OCI-LY7 (cell line): ENCODE data around the gene TTC21A. TPM values are rescaled to one million over a fixed set of nuclear protein-coding genes. Genes with fewer than 3 reads are reported as not detected.

Experiments used
- BruUV-seq: library from RNA; stranded (reverse); fragments of 400-500 nt; replicated peaks from 2 replicates; lab custom pipeline; 2021; lab: Mats Ljungman, UMichigan
- CTCF ChIA-PET: fragments of 300-600 bp; sonication (Branson Sonifier 250); formaldehyde crosslinking; loops from one replicate; lab custom pipeline; 2022; ENCODE audit warnings: antibody characterized with exemption; ENCODE audit not compliant: unreplicated experiment; lab: Charles Lee
- POLR2A ChIA-PET: fragments of 300-600 bp; sonication (Branson Sonifier 250); formaldehyde crosslinking; loops from one replicate; lab custom pipeline; 2022; ENCODE audit warnings: antibody characterized with exemption; lab: Charles Lee
- DNase-seq: peaks from one replicate; pipeline ENCODE4 v3.0.0-alpha.2; 2015; ENCODE audit warnings: low spot score
- H2AFZ ChIP-seq: fragments of 200-600 bp; sonication (generic), shearing (Covaris generic); 2 replicates; pipeline ENCODE4 v1.6.1; 2014; ENCODE audit warnings: mild to moderate bottlenecking, antibody characterized with exemption, low read length, moderate library complexity
- H3K27ac ChIP-seq: fragments of 200-600 bp; sonication (generic); 2 replicates; pipeline ENCODE4 v1.5.1; 2014; ENCODE audit warnings: mixed run types, low read depth, mild to moderate bottlenecking, moderate library complexity, low read length, inconsistent platforms; ENCODE audit not compliant: poor library complexity, severe bottlenecking
- H3K36me3 ChIP-seq: fragments of 200-600 bp; sonication (generic); 2 replicates; pipeline ENCODE4 v1.6.1; 2014; ENCODE audit warnings: mild to moderate bottlenecking, antibody characterized with exemption, low read length, moderate library complexity, mixed read lengths; ENCODE audit not compliant: insufficient read depth
- H3K4me1 ChIP-seq: fragments of 200-600 bp; sonication (generic); 2 replicates; pipeline ENCODE4 v1.5.1; 2014; ENCODE audit warnings: mild to moderate bottlenecking, low read length; ENCODE audit not compliant: insufficient read depth, poor library complexity, severe bottlenecking
- H3K4me2 ChIP-seq: fragments of 200-600 bp; sonication (generic); 2 replicates; pipeline ENCODE4 v1.6.1; 2014; ENCODE audit warnings: mild to moderate bottlenecking, low read length
- H3K4me3 ChIP-seq: fragments of 200-600 bp; sonication (generic); 2 replicates; pipeline ENCODE4 v1.5.1; 2014; ENCODE audit warnings: mild to moderate bottlenecking, low read depth, low read length; ENCODE audit not compliant: poor library complexity, severe bottlenecking
- H3K79me2 ChIP-seq: fragments of 200-600 bp; sonication (generic); 2 replicates; pipeline ENCODE4 v1.6.1; 2016; ENCODE audit warnings: low read depth, mild to moderate bottlenecking, low read length, moderate library complexity, mixed read lengths; ENCODE audit not compliant: insufficient read depth
- H3K9me2 ChIP-seq: fragments of 200-600 bp; sonication (generic); 2 replicates; pipeline ENCODE4 v1.6.1; 2016; ENCODE audit warnings: mild to moderate bottlenecking, low read length, mixed read lengths; ENCODE audit not compliant: insufficient read depth
- H3K9me3 ChIP-seq: fragments of 200-600 bp; sonication (generic); 2 replicates; pipeline ENCODE4 v1.6.1; 2014; ENCODE audit warnings: mild to moderate bottlenecking, mixed run types, low read length, mixed read lengths
- H4K20me1 ChIP-seq: fragments of 200-600 bp; sonication (generic); 2 replicates; pipeline ENCODE4 v1.6.1; 2014; ENCODE audit warnings: mild to moderate bottlenecking, antibody characterized with exemption, low read length, moderate library complexity, mixed read lengths; ENCODE audit not compliant: insufficient read depth
- CTCF ChIP-seq: fragments of 200-600 bp; sonication (generic); conservative IDR thresholded peaks from 2 replicates; pipeline ENCODE4 v1.5.1; 2014; ENCODE audit warnings: mild to moderate bottlenecking, antibody characterized with exemption, low read length, moderate library complexity, mixed read lengths
- EZH2phosphoT487 ChIP-seq: fragments of 200-600 bp; sonication (generic); IDR thresholded peaks from 2 replicates; pipeline ENCODE4 v1.6.1; 2018; ENCODE audit warnings: low read depth, borderline replicate concordance, mild to moderate bottlenecking, mixed run types, antibody characterized with exemption, low read length, moderate library complexity, mixed read lengths
- intact Hi-C: fragments of 100-400 bp; cut with micrococcal nuclease; formaldehyde crosslinking; loops from one replicate; pipeline ENCODE4 v1.10.0; 2022; ENCODE audit not compliant: unreplicated experiment
- total RNA-seq, 2 experiments: library from RNA; depleted of rRNA in 1 of 2; stranded (reverse); fragments of >200 nt in 1 of 2; shearing (Covaris generic) in 1 of 2; gene quantifications; 2 replicates each; pipeline ENCODE4 v1.2.3, GENCODE V29; 2014 to 2022

The TTC21A gene
- total RNA-seq, 2 experiments from 2014 or later, result 12.8 to 27.1 TPM

- Histone ChIP-seq H3K79me2 (peaks cover 37% of the 10 kb centered on the region; the same call in 1 of the 2 replicates), H3K36me3 (peaks cover 71% of the 10 kb centered on the region), H3K4me1 (peaks cover 58% of the 10 kb centered on the region), H2AFZ (no peak overlapping the region), H3K9me3 (no peaks in the 10 kb centered on the region), H3K4me2 (no peak overlapping the region), H3K9me2 (no peaks in the 10 kb centered on the region), H3K27ac (no peak overlapping the region), H3K4me3 (no peak overlapping the region), H4K20me1 (no peaks in the 10 kb centered on the region)
- TF ChIP-seq EZH2phosphoT487 (no peak), CTCF (no peak)
- intact Hi-C loops, result no loop called here
- ChIA-PET CTCF (no interaction called here), POLR2A (interaction anchor here (0.8 to 1.8 kb wide), 2 partner anchors 14 to 21 kb away, joined by 3 to 6 read pairs; no protein-coding TSS in a partner anchor)
- no peak for DNase-seq
- no TSS peak for BruUV-seq
Measured at GRCh38 chr3:39144095-39144747, 36.7 kb downstream of the TTC21A start.

GRCh38 chr3:39144748-39145380 lies 37.4 kb downstream of the TTC21A start:
- Histone ChIP-seq H3K9me2 (no peaks in the 10 kb centered on the region), H3K79me2 (peaks cover 44% of the 10 kb centered on the region), H4K20me1 (no peaks in the 10 kb centered on the region), H3K36me3 (peaks cover 67% of the 10 kb centered on the region), H3K4me2 (no peak overlapping the region), H2AFZ (no peak overlapping the region), H3K27ac (no peak overlapping the region), H3K4me1 (peaks cover 64% of the 10 kb centered on the region), H3K4me3 (no peak overlapping the region), H3K9me3 (no peaks in the 10 kb centered on the region)
- DNase-seq, result no peak
- no TSS peak for BruUV-seq
- ChIA-PET CTCF (no interaction called here), POLR2A (interaction anchor here (0.9 to 1.8 kb wide), 3 partner anchors 11 to 21 kb away, joined by 4 to 6 read pairs (median 5); no protein-coding TSS in a partner anchor)
- intact Hi-C loops, result loop anchor here (5.0 kb wide), 1 partner anchor 58 kb away; no protein-coding TSS in a partner anchor
- TF ChIP-seq CTCF (no peak), EZH2phosphoT487 (no peak)
